GM21576 (cell line): ENCODE results near the gene UST.
A peak's percentile ranks its signal among the peaks of the same experiment; 100 is the strongest.

Source experiments
- ATAC-seq: cut with Tn5 transposase; IDR thresholded peaks from one replicate; pipeline ENCODE4 v1.9.1; 2021; ENCODE audit warnings: mild to moderate bottlenecking, moderate library complexity; ENCODE audit not compliant: unreplicated experiment

UST gene

GRCh38 chr6:149074832-149075258 is 328.0 kb downstream of the UST start:
- ATAC-seq = no peak

- no peak for ATAC-seq
Measured at GRCh38 chr6:149075616-149076354, 329.0 kb downstream of the UST start.

- ATAC-seq = no peak
Measured at GRCh38 chr6:149076355-149076734, 329.5 kb downstream of the UST start.

- ATAC-seq = no peak
Measured at GRCh38 chr6:149077208-149077607, 330.4 kb downstream of the UST start.

- no peak for ATAC-seq
Measured at GRCh38 chr6:149078211-149078782, 331.5 kb downstream of the UST start.

GRCh38 chr6:149079456-149079855 is 332.6 kb downstream of the UST start:
- no peak for ATAC-seq

- ATAC-seq = no peak
Measured at GRCh38 chr6:149079911-149080491, 333.2 kb downstream of the UST start.

- ATAC-seq = no peak
Measured at GRCh38 chr6:149080511-149080910, 333.7 kb downstream of the UST start.

- ATAC-seq = no peak
Measured at GRCh38 chr6:149081281-149081680, 334.5 kb downstream of the UST start.

GRCh38 chr6:149082320-149082719 is 335.5 kb downstream of the UST start:
- ATAC-seq = peak; percentile 76

GRCh38 chr6:149084026-149084425 is 337.2 kb downstream of the UST start:
- ATAC-seq = no peak

GRCh38 chr6:149084808-149085556 is 338.2 kb downstream of the UST start:
- ATAC-seq = no peak

- no peak for ATAC-seq
Measured at GRCh38 chr6:149085557-149085938, 338.7 kb downstream of the UST start.

GRCh38 chr6:149086363-149086762 is 339.5 kb downstream of the UST start:
- ATAC-seq = no peak

- no peak for ATAC-seq
Measured at GRCh38 chr6:149087898-149088297, 341.1 kb downstream of the UST start.

- no peak for ATAC-seq
Measured at GRCh38 chr6:149088361-149088760, 341.5 kb downstream of the UST start.

- no peak for ATAC-seq
Measured at GRCh38 chr6:149089510-149089909, 342.7 kb downstream of the UST start.

GRCh38 chr6:149090937-149091336 is 344.1 kb downstream of the UST start:
- no peak for ATAC-seq

GRCh38 chr6:149093643-149094042 is 346.8 kb downstream of the UST start:
- ATAC-seq = no peak

- no peak for ATAC-seq
Measured at GRCh38 chr6:149094156-149094555, 347.3 kb downstream of the UST start.

- ATAC-seq = no peak
Measured at GRCh38 chr6:149094934-149095351, 348.1 kb downstream of the UST start.

GRCh38 chr6:149095842-149096241 is 349.0 kb downstream of the UST start:
- no peak for ATAC-seq
